Jurkat, Clone E6-1 (cell line): ENCODE data around the gene WNK2.
"Not testable (repeated sequence)": the region's sequence is repeated elsewhere in the genome, so short reads cannot be mapped to it uniquely, and the experiment has no call there.

Source experiments
- DNase-seq: peaks from one replicate; pipeline ENCODE4 v3.0.0-alpha.2; 2011; ENCODE audit warnings: low read depth, low spot score
- H3K4me3 ChIP-seq: 2 replicates; pipeline ENCODE4 v1.5.1; 2011; ENCODE audit warnings: mild to moderate bottlenecking, low read length, control low read depth, moderate library complexity

WNK2 gene

DNA sequence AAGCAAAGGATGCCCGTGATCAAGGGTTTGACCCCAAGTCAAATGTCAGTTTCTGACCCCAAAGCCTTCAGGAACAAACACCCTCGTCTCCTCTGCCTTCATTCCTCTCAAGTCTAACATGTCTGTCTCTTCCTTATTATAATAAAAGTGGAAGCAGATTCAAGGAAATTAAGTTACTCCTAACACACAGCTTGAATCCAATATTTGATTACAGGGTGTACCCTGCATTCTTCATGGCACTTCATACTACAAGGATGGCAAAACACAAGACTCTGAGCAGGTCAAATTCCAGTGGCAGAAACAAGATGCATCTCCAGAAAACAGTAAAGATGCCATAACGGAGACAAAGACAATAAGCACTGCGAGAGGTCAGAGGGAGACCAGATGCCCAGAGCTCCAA lies 148.4 kb downstream of the WNK2 start:
- DNase-seq, result no peak
- no peak overlapping the region for H3K4me3 ChIP-seq

DNA sequence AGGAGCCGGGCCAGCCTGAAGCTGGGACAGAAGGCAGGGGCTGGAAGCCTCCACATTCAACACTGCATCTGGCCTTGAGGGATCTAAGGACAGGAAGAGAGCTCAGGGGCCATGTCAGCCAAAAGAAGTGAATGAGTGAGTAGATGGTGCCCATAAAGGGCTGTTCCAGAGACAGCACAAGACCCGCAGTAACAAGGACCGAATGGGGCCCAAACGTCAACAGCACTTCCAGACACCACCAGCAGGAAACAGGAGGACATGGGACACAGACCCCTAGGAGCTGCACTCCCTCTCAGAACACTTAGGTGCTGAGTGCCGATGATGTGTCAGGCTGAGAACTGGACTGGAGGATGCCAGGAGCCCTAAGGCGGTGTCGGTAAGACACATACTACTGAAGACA lies 152.8 kb downstream of the WNK2 start:
- H3K4me3 ChIP-seq, result no peak overlapping the region

DNA sequence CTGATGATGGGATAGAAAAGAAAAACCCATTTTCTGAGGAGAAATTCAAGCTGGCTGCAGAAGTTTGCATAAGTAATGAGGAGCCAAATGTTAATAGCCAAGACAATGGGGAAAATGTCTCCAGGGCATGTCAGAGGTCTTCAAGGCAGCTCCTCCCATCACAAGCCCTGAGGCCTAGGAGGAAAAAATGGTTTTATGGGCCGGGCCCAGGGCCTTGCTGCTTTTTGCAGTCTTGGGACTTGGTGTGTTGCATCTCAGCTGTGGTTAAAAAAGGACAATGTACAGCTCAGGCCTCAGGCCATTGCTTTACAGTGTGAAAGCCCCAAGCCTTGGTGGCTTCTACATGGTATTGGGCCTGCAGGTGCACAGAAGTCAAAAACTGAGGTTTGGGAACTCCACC lies 154.3 kb downstream of the WNK2 start:
- not testable (repeated sequence) for DNase-seq, H3K4me3 ChIP-seq

More for the DNA sequence above, 152.8 kb downstream of the WNK2 start:
- DNase-seq, result no peak

DNA sequence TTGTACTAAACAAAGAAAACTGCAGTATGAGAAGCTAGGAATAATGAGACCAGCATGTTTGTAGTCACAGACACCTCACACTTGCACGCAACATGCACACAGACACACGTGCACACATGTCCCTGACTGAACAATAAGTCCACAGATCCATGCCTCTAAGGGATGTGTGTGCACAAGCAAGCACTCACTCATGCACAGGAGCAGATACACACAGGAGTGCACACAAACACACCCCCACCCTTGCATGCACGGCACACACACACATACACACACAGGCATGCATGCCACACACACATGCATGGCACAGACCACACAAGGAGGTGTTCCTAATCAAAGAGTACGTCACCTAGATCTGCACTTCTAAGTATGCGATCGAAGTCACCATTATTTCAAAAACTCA lies 156.2 kb downstream of the WNK2 start:
- H3K4me3 ChIP-seq, result no peak overlapping the region
- DNase-seq, result no peak

DNA sequence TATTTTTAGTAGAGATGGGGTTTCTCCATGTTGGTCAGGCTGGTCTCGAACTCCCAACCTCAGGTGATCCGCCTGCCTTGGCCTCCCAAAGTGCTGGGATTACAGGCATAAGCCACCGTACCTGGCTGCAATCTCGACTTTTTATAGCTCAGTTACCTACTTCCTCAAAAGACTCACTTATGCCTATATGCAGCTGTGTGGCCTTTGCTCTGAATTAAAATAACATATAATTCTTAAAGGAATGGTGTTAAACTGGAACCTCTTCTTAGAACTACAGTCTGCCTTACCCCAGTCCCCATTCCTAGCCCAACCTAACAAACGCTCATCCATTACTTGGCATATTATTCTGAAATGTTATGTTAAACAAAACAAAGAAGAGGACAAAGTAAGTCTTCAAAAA lies 157.9 kb downstream of the WNK2 start:
- H3K4me3 ChIP-seq, DNase-seq: not testable (repeated sequence)

DNA sequence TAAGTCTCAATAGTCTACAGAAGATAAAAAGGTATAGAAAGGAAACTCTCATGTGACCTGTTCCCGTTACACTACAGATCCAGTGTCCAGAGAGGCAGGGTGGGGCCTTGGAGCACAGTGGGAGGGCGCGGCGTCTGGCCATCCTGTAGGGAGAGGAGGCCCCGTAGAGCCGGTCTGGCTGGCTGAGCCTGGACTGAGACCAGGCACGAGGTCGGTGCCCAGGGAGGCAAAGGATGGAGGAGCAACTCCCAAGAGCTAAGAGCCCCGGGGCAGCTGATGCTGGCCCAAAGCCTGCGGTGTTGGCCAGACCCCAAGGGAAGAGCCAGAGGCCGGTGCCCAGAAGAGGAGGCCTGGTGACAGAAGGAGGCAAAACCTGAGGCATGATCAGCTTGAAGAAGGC lies 158.5 kb downstream of the WNK2 start:
- not testable (repeated sequence) for H3K4me3 ChIP-seq, DNase-seq

DNA sequence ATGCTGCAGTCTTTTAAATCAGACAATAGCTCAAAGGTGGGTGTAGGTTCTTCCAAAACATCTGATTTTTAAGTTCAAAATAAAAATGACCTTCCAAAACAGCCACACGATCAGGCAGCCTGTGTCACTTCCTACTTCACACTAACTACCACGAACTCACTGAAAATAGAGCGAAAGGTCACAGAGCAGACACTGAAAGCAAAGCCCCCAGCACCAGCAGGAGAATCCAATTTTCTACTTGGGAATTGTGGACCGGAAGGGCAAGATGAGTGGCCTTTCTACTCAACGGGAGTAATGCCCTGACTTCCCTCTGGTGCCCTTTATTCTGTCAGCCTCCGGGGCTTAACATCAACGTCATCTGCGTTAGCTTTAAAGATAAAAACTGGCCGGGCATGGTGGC lies 159.7 kb downstream of the WNK2 start:
- no peak overlapping the region for H3K4me3 ChIP-seq
- no peak for DNase-seq

DNA sequence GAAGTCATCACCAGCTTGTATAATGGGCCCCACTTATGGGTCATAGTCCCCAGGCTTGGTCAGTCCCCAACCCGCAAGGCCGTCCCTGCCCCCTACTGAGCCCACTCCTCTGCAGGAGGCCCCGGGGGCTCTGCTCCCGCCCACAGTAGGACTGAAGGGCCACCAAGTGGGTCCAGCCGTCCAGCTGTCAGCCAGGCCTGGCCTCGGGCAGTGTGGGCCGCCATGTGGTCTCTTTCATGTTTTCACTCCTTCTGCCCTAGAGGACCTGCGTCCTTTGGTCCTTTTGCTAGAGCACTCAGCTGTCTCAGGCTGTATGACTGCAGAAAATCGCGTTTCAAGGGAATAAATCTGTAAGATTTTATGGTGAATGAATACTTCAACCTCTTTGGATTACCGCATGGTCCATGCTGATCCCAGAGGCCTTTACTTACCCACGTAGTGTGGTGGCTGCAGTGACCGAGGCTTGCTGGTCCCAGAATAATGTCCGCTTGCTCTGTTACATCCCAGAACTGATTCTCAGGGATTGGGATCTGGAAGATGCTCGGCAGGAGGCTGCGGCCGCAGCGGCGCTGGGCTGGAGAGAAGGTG lies 161.8 kb downstream of the WNK2 start:
- DNase-seq, result no peak
- no peak overlapping the region for H3K4me3 ChIP-seq

DNA sequence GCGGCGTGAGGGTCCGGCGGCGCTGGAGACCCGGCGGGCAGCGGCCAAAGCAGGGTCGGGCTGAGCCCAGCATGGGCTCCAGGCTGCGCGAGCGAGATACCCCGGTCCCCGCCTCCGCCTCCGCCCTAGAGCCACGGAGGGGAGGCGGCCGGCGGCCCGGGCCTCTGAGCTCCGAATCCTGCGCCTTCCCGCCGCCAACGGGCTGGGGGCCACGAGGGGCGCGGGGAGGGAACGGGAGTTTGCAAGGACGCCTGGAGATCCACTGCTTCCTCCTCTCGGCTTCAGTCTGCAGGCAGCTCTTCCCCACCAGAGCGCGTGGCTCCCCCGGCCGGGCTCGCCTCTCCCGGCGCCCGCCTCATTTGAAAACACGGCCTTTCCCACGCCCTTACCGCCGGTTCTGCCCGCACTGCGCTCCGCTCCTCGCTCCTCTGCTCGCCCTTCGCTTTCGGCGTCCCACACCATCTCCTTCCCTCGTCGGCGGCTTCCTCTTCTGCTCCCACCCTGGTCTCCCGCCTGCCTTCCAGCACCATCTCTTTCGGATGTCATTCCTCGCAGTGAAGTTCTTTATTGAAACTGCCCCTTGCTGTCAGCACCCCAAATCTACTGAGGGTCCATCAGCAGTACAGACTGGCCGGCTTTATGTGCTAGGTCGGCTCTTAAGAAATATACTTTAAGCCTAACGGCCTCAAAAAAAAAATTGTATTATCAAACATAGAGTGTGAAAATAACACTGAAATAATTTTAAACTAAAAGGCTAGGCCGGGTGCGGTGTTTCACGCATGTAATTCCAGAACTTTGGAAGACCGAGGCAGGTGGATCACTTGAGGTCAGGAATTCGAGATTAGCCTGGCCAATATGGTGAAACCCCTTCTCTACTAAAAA lies 162.5 kb downstream of the WNK2 start:
- no peak overlapping the region for H3K4me3 ChIP-seq
- DNase-seq, result no peak

DNA sequence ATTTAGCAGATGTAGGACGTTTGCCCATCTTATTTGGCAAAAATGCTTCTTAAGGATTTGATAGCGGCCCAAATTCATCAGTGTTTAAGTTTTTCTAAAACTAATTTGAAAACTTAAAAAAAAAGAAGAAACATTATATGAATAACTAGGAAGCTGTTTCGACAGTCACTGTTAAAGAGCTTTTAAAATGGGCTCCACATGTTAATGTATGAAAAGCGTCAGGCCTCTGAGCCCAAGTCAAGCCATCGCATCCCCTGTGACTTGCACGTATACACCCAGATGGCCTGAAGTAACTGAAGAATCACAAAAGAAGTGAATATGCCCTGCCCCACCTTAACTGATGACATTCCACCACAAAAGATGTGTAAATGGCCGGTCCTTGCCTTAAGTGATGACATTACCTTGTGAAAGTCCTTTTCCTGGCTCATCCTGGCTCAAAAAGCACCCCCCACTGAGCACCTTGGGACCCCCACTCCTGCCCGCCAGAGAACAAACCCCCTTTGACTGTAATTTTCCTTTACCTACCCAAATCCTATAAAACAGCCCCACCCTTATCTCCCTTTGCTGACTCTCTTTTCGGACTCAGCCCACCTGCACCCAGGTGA lies 163.5 kb downstream of the WNK2 start:
- DNase-seq, H3K4me3 ChIP-seq: not testable (repeated sequence)

DNA sequence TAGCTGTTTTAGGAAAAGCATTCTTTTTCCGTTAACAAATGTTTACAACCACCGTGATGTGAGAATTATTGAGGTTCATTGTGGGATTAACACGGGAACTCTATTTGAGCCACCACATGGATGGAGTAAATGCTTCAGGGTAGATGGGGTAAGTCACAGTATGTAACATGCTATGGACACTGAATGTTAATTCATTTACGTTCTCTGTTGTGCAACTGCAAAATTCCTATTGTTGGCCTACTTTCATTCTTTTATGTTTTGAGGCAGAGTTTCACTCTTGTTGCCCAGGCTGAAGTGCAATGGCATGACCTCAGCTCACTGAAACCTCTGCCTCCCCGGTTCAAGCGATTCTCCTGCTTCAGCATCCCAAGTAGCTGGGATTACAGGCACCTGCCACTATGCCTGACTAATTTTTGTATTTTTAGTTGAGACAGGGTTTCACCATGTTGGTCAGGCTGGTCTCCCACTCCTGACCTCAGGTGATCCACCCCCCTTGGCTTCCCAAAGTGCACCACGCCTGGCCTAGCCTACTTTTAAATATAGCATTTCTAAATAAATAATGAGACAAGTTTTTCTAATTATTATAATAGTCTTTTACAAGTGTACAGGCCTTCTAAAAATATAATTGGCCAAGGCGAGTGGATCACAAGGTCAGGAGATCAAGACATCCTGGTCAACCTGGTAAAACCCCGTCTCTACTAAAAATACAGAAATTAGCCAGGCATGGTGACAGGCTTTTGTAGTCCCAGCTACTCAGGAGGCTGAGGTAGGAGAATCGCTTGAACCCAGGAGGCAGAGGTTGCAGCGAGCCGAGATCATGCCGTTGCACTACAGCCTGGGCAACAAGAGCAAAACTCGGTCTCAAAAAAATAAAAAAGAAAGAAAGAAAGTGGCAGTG lies 169.7 kb downstream of the WNK2 start:
- not testable (repeated sequence) for H3K4me3 ChIP-seq, DNase-seq

DNA sequence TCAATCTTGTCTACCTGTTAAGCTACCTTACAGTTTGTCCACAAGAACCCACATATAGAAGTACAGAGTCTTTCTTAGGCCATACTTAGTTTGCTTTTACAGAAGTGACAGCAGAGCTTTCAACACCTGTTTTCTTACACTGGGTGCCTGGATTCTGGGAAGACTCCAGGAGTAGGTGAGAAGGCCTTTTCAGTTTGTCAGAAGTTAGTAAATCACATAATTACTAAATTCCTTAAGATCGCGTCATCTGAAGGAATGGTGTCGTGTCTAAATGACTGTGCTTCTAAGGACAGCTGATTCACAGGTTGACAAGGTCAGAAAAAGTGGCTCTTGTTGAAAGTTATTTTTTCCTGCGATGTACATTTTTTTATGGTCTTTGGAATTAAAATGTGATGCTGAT lies 170.5 kb downstream of the WNK2 start:
- H3K4me3 ChIP-seq, result no peak overlapping the region
- no peak for DNase-seq

DNA sequence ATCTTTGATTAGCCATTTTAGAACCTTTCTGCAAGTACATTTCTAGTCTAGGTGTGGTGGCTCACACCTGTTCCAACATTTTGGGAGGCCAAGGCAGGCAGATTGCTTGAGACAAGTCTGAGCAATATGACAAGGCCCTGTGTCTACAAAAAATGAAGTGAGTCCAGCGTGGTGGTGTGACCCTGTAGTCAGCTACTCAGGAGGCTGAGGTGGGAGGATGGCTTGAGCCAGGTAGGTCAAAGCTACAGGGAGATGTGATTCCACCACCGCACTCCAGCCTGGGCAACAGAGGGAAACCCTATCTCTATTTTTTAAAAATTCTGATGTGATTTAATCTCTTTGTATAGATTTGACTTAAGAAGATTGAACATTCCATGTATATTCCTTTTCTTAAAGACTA lies 171.9 kb downstream of the WNK2 start:
- no peak for DNase-seq
- H3K4me3 ChIP-seq, result no peak overlapping the region

DNA sequence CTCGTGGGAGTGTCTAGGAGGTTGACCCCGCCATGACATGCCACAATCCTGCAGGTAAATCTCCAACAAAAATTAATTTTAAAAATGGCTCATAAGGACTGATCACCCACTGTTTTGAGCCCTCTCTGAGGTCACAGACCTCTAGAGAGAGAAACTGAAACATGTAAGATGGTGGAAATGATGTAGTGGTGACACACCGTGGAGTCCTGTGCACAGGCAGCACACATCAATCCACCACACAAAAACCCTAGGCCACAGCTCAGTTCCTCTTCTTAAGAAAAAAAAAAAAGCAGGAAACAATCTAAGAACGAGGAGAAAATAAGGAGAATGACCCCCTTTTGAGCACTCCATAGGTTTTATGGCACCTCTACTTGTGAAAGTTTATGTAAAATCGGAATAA lies 173.7 kb downstream of the WNK2 start:
- H3K4me3 ChIP-seq, result no peak overlapping the region
- peak; percentile 12 for DNase-seq

DNA sequence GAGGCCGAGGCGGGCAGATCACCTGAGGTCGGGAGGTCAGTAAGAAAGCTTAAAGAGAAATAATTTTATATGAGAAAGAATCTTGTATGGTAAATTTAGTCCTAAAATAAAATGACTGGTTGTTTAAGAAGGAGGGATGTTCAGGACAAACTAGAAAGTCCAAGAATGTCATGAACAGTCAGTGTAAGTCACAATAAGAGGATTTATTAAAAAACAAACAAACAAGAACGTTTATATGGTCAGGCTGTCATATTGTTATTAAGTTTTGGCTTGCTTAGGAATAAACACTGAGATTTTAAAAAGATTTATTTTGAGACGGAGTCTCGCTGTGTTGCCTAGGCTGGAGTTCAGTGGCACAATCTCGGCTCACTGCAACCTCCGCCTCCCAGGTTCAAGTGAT lies 176.0 kb downstream of the WNK2 start:
- not testable (repeated sequence) for DNase-seq, H3K4me3 ChIP-seq

DNA sequence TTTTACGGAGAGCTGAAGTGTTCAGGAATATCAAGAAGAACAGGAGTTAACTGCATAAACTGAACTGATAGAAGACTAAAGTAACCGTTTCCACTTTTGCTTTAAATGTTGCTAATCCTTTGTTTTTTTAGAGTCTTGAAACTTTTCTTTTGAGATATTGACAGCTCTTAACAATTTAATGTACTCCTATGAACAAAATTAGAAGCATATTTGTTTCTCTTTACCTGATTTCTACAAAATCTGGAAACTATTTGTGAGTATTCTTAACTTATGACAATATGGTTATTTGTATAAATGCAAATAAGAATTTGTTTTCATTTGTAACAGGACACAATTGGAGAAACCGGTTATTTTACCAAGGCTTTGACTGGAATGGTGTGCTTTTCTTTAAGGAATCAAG lies 178.1 kb downstream of the WNK2 start:
- DNase-seq, result no peak
- H3K4me3 ChIP-seq, result no peak overlapping the region

DNA sequence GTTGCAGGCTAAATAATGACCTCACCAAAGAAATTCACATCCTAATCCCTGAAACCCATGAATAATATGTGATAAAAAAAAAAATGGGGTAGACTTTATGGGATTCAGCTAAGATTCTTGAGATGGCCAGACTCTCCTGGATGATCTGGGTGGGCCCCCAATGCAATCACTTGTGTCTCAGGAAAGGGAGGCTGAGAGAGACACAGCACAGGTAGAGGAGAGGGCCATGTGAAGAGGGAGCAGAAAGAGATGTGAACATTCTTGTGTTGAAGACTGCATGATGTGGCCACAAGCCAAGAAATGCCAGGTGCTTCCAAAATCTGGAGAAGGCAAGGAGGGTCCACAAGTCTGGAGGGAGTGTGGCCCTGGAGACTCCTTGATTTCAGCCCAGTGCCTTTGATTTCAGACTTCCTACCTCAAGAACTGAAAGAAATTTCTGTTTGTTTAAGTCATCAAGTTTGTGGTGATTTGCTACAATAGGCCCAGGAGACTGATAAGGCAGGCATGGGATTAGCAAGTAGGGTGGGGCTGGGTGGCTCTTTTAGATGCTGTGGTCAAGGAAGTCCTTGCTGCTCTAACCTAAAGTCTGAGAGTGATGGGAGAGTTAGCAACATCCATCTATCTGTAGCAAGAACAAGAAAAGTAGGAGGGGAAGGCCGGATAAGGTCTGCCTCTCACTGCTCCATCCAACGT lies 180.9 kb downstream of the WNK2 start:
- no peak overlapping the region for H3K4me3 ChIP-seq
- no peak for DNase-seq

DNA sequence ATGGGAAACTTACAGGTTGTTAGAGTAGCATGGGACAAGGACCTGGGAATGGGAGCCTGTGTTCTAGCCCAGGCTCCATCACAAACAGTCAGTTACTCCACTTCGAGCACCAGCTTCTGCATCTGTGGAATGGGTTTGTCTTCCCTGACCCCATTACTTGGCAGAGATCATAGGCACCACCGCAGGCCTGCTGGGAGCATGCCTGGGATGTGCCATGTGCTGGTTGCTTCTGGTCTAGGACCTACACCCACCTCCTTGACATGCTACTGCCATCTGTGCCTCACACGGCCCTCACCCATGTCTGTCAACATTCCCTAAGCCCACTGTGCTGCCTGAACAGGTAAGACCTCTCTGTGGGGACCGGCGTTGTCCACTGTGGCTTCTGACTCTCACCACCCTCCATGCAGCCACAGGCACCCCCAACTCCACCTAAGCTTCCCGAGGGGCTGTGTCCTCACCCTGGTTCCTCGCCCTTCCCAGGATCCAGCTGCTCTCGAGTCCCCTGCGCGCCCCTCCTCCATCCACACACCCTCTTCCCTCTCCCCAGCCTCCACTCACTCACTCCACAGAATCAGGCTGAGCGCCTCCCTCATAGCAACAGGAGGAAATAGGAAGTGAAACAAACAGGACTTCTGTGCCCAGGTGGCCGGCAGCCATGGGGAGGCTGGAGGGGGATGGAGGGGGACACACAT lies 181.6 kb downstream of the WNK2 start:
- no peak overlapping the region for H3K4me3 ChIP-seq
- no peak for DNase-seq
